SK-N-MC (cell line): ENCODE results near the gene KIAA1755.

Source experiments
- EZH2 ChIP-seq: fragments of 200-600 bp; sonication (generic); IDR thresholded peaks from one replicate; pipeline ENCODE4 v1.6.1; 2017; ENCODE audit warnings: antibody characterized with exemption
- POLR2AphosphoS5 ChIP-seq: IDR thresholded peaks from 2 replicates; pipeline ENCODE4 v1.6.1; 2012; ENCODE audit warnings: mild to moderate bottlenecking, low read depth, low read length, borderline replicate concordance

GRCh38 chr20:38178581-38178980, 82.0 kb downstream of the KIAA1755 start:
- TF ChIP-seq POLR2AphosphoS5: no peak
- TF ChIP-seq EZH2: no peak
